GM23338 (cell line): ENCODE measurements around the gene ZNF236. TPM values are rescaled to one million over a fixed set of nuclear protein-coding genes. Genes with fewer than 3 reads are reported as not detected.

Source experiments
- ATAC-seq: fragments of 200-7000 bp; cut with Tn5 transposase; 3 replicates; pipeline ENCODE4 v1.9.1; 2020
- DNase-seq: peaks from one replicate; pipeline ENCODE4 v3.0.0-alpha.2; 2015; ENCODE audit warnings: low spot score
- H2AFZ ChIP-seq: fragments of 200-600 bp; sonication (generic); 2 replicates; pipeline ENCODE4 v1.8.0; 2016; ENCODE audit warnings: antibody characterized with exemption, mild to moderate bottlenecking, moderate library complexity
- H3F3A ChIP-seq: fragments of 200-600 bp; sonication (generic); replicated peaks from 2 replicates; pipeline ENCODE4 v1.8.0; 2017; ENCODE audit warnings: antibody characterized with exemption, mixed run types, low read depth
- H3K27ac ChIP-seq: fragments of 200-600 bp; sonication (generic); 2 replicates; pipeline ENCODE4 v1.6.1; 2016; ENCODE audit warnings: low read depth
- H3K27me3 ChIP-seq: fragments of 200-600 bp; sonication (generic); 2 replicates; pipeline ENCODE4 v1.8.0; 2016; ENCODE audit warnings: mild to moderate bottlenecking, mixed run types, moderate library complexity; ENCODE audit not compliant: insufficient read depth
- H3K36me3 ChIP-seq: fragments of 200-600 bp; sonication (generic); 2 replicates; pipeline ENCODE4 v1.8.0; 2016; ENCODE audit warnings: mild to moderate bottlenecking; ENCODE audit not compliant: insufficient read depth
- H3K4me1 ChIP-seq: fragments of 200-600 bp; sonication (generic); 2 replicates; pipeline ENCODE4 v1.8.0; 2016; ENCODE audit warnings: mild to moderate bottlenecking, moderate library complexity; ENCODE audit not compliant: insufficient read depth
- H3K4me2 ChIP-seq: fragments of 200-600 bp; sonication (generic); 2 replicates; pipeline ENCODE4 v1.7.1; 2017; ENCODE audit warnings: mixed run types
- H3K4me3 ChIP-seq: fragments of 200-600 bp; sonication (generic); 2 replicates; pipeline ENCODE4 v1.6.1; 2016; ENCODE audit warnings: mixed run types
- H3K79me2 ChIP-seq: fragments of 200-600 bp; sonication (generic); replicated peaks from 2 replicates; pipeline ENCODE4 v1.8.0; 2017; ENCODE audit warnings: mild to moderate bottlenecking; ENCODE audit not compliant: insufficient read depth
- H3K9me2 ChIP-seq: fragments of 200-600 bp; sonication (generic); 2 replicates; pipeline ENCODE4 v1.8.0; 2017; ENCODE audit not compliant: insufficient read depth
- H4K20me1 ChIP-seq: fragments of 200-600 bp; sonication (generic); replicated peaks from 2 replicates; pipeline ENCODE4 v1.8.0; 2017; ENCODE audit warnings: mild to moderate bottlenecking; ENCODE audit not compliant: insufficient read depth
- H3K27ac Mint-ChIP-seq: 2 replicates; pipeline ENCODE4 v1.8.0; 2020; ENCODE audit warnings: inconsistent platforms, mild to moderate bottlenecking, moderate library complexity, mixed read lengths
- H3K27me3 Mint-ChIP-seq: 3 replicates; pipeline ENCODE4 v1.8.0; 2022; ENCODE audit warnings: low read depth, mild to moderate bottlenecking, moderate library complexity, mixed read lengths, inconsistent platforms; ENCODE audit not compliant: insufficient read depth, poor library complexity
- H3K36me3 Mint-ChIP-seq: 3 replicates; pipeline ENCODE4 v1.8.0; 2021; ENCODE audit warnings: low read depth, mild to moderate bottlenecking, inconsistent platforms, moderate library complexity, mixed read lengths
- H3K4me1 Mint-ChIP-seq: 3 replicates; pipeline ENCODE4 v1.8.0; 2020; ENCODE audit warnings: mild to moderate bottlenecking, inconsistent platforms, mixed read lengths
- H3K4me3 Mint-ChIP-seq: 3 replicates; pipeline ENCODE4 v1.8.0; 2021; ENCODE audit warnings: moderate library complexity, mild to moderate bottlenecking, inconsistent platforms, mixed read lengths
- H3K9me3 Mint-ChIP-seq: 3 replicates; pipeline ENCODE4 v1.8.0; 2020; ENCODE audit warnings: moderate library complexity, mild to moderate bottlenecking, inconsistent platforms, mixed read lengths
- CREB1 ChIP-seq: fragments of 250-450 bp; sonication (Bioruptor Pico); IDR thresholded peaks from 2 replicates; pipeline ENCODE4 v1.5.0; 2020; ENCODE audit warnings: low read depth, mild to moderate bottlenecking, moderate library complexity
- CTCF ChIP-seq, 2 experiments: fragments of 200-600 bp in 1 of 2; sonication (generic) in 1 of 2; conservative IDR thresholded peaks; 2 replicates each; pipeline versions ENCODE4 v1.5.1 to v1.6.1; 2016 to 2017; ENCODE audit warnings: antibody characterized with exemption in 2 of 2, low read depth in 2 of 2, mild to moderate bottlenecking in 2 of 2, moderate library complexity in 1 of 2
- ETS1 ChIP-seq: IDR thresholded peaks from 2 replicates; pipeline ENCODE4 v1.6.1; 2016; ENCODE audit warnings: antibody characterized with exemption
- EZH2 ChIP-seq: fragments of 200-600 bp; sonication (generic); IDR thresholded peaks from one replicate; pipeline ENCODE4 v1.8.0; 2017; ENCODE audit warnings: antibody characterized with exemption, mild to moderate bottlenecking, low read depth; ENCODE audit not compliant: unreplicated experiment
- EZH2phosphoT487 ChIP-seq: fragments of 200-600 bp; sonication (generic); IDR thresholded peaks from one replicate; pipeline ENCODE4 v1.8.1; 2018; ENCODE audit warnings: antibody characterized with exemption; ENCODE audit not compliant: unreplicated experiment
- JUNB ChIP-seq: IDR thresholded peaks from one replicate; pipeline ENCODE4 v1.6.1; 2016; ENCODE audit warnings: antibody characterized with exemption; ENCODE audit not compliant: unreplicated experiment
- NANOG ChIP-seq: IDR thresholded peaks from 2 replicates; pipeline ENCODE4 v1.6.1; 2016; ENCODE audit warnings: antibody characterized with exemption, borderline replicate concordance
- POLR2AphosphoS5 ChIP-seq: IDR thresholded peaks from 2 replicates; pipeline ENCODE4 v1.6.1; 2016; ENCODE audit warnings: antibody characterized with exemption, low read depth
- STAT1 ChIP-seq: IDR thresholded peaks from one replicate; pipeline ENCODE4 v1.6.1; 2016; ENCODE audit warnings: antibody characterized with exemption; ENCODE audit not compliant: unreplicated experiment
- ZNF114 ChIP-seq: fragments of 250-450 bp; sonication (Bioruptor Pico); IDR thresholded peaks from 2 replicates; pipeline ENCODE4 v1.5.0; 2020; ENCODE audit warnings: mild to moderate bottlenecking, moderate library complexity
- ZNF331 ChIP-seq: fragments of 250-450 bp; sonication (Bioruptor Pico); IDR thresholded peaks from 2 replicates; pipeline ENCODE4 v1.5.0; 2020; ENCODE audit warnings: low read depth, mild to moderate bottlenecking, moderate library complexity
- polyA plus RNA-seq: library from polyadenylated mRNA; unstranded; fragments of >200 nt; fragmentation: Nextera tagmentation; extraction: Ambion mirVana; gene quantifications from 2 replicates; pipeline ENCODE4 v1.2.1, GENCODE V29; 2016
- total RNA-seq: library from RNA; depleted of rRNA; stranded (reverse); fragments of >200 nt; shearing (Covaris generic); gene quantifications from 2 replicates; pipeline ENCODE4 v1.2.3, GENCODE V29; 2014

Gene ZNF236
- total and polyA plus RNA-seq, 2 experiments from 2014 or later, result 8.9 to 16.3 TPM

GRCh38 chr18:76914796-76915195 lies 92.4 kb downstream of the ZNF236 start:
- Mint-ChIP-seq H3K27me3 (no peaks in the 10 kb centered on the region), H3K36me3 (peaks cover 11% of the 10 kb centered on the region), H3K4me1 (no peaks in the 10 kb centered on the region), H3K4me3 (no peak overlapping the region), H3K9me3 (no peaks in the 10 kb centered on the region), H3K27ac (no peak overlapping the region)
- ATAC-seq (no peak), DNase-seq (no peak)
- Histone ChIP-seq H3K27ac (no peak overlapping the region), H3K4me2 (no peak overlapping the region), H4K20me1 (no peaks in the 10 kb centered on the region), H3F3A (no peaks in the 10 kb centered on the region), H2AFZ (no peak overlapping the region), H3K4me3 (no peak overlapping the region), H3K9me2 (no peaks in the 10 kb centered on the region), H3K79me2 (no peaks in the 10 kb centered on the region), H3K4me1 (no peaks in the 10 kb centered on the region), H3K27me3 (no peaks in the 10 kb centered on the region), H3K36me3 (no peaks in the 10 kb centered on the region; the same call in 1 of the 2 replicates)
- no peak for TF ChIP-seq ETS1
- TF ChIP-seq NANOG, result no peak
- TF ChIP-seq CTCF (conservative IDR thresholded peaks at IDR 0.05; ENCODE audit: low read depth in 2 of 2), result no peak
- no peak for TF ChIP-seq ZNF331 (CRISPR knock-in tag)
- no peak for TF ChIP-seq STAT1
- no peak for TF ChIP-seq CREB1
- no peak for TF ChIP-seq EZH2phosphoT487
- no peak for TF ChIP-seq ZNF114 (CRISPR knock-in tag)

- Histone ChIP-seq H3K4me3 (no peak overlapping the region), H4K20me1 (no peaks in the 10 kb centered on the region), H3K27me3 (no peaks in the 10 kb centered on the region), H3K9me2 (no peaks in the 10 kb centered on the region), H2AFZ (no peak overlapping the region), H3F3A (no peaks in the 10 kb centered on the region), H3K36me3 (no peaks in the 10 kb centered on the region; the same call in 1 of the 2 replicates), H3K27ac (no peak overlapping the region), H3K4me1 (no peaks in the 10 kb centered on the region), H3K79me2 (no peaks in the 10 kb centered on the region), H3K4me2 (no peak overlapping the region)
- no peak for TF ChIP-seq CTCF (conservative IDR thresholded peaks at IDR 0.05; ENCODE audit: low read depth in 2 of 2)
- TF ChIP-seq NANOG, result no peak
- no peak for TF ChIP-seq JUNB
- no peak for TF ChIP-seq POLR2AphosphoS5
- TF ChIP-seq ZNF114 (CRISPR knock-in tag), result no peak
- no peak for TF ChIP-seq EZH2
- TF ChIP-seq ETS1, result no peak
- no peaks in the 10 kb centered on the region for H3K27me3 Mint-ChIP-seq
- no peaks in the 10 kb centered on the region for H3K4me1 Mint-ChIP-seq
- H3K4me3 Mint-ChIP-seq, result no peak overlapping the region
- DNase-seq (no peak), ATAC-seq (no peak)
- no peaks in the 10 kb centered on the region for H3K9me3 Mint-ChIP-seq
- no peak overlapping the region for H3K27ac Mint-ChIP-seq
- peaks cover 15% of the 10 kb centered on the region for H3K36me3 Mint-ChIP-seq
Measured at GRCh38 chr18:76915456-76915855, 93.1 kb downstream of the ZNF236 start.
